AML-193 (cell line): Measurements from ENCODE around the gene LRRC37B.
A peak's percentile ranks its signal among the peaks of the same experiment; 100 is the strongest.
"Not testable (repeated sequence)": the region's sequence is repeated elsewhere in the genome, so short reads cannot be mapped to it uniquely, and the experiment has no call there.

Source experiments
- DNase-seq, 2 experiments: peaks; one replicate each; lab custom pipeline; 2025; lab: John Stamatoyannopoulos, UW

Gene LRRC37B

DNA sequence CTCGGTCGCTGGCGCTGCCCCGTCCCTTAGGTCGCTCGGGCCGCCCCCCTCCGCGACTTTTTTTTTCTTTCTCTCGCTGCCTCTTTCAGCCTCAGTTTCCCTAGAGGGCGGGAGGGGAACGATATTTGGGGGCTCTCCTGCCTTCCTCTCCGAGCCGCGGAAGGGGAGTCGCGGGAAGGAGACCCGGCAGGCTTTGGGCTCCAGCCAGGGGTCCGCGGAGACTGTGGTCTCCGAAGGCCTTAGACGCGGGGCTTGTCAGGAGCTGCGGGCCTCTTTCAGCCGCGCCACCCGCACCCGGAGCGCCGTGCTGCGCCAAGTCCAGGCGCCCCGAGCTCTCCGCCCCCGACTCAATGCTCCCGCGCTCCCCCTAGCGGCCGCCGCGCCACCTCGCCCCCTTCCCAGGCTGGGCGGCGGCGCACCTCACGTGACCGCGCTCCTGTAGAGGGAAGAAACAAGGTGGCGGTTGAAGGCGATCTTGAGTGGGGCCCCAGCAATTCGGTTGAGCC is at the start of gene LRRC37B:
TSS of gene LRRC37B (plus strand) at position 427 of the 506 bp plus-strand sequence. CDS start 14,010 bp downstream, outside the sequence.
- peak; percentile 41 to 47 for DNase-seq

GRCh38 chr17:31964131-31964530 is 43.1 kb upstream of the LRRC37B start:
- not testable (repeated sequence) for DNase-seq

GRCh38 chr17:31967648-31968047 is 39.5 kb upstream of the LRRC37B start:
- no peak for DNase-seq

DNA sequence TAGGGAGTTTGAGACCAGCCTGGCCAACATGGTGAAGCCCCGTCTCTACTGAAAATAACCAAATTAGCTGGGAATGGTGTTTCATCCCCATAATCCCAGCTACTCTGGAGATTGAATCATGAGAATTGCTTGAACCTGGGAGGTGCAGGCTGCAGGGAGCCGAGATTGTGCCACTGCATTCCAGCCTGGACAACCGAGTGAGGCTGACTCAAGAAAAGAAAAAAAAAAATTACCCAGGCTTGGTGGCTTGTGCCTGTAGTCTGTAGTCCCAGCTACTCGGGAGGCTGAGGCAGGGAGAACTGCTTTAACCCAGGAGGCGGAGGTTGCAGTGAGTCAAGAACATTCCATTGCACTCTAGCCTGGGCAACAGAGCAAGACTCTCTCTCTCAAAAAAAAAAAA is 36.8 kb upstream of the LRRC37B start:
- not testable (repeated sequence) for DNase-seq

DNA sequence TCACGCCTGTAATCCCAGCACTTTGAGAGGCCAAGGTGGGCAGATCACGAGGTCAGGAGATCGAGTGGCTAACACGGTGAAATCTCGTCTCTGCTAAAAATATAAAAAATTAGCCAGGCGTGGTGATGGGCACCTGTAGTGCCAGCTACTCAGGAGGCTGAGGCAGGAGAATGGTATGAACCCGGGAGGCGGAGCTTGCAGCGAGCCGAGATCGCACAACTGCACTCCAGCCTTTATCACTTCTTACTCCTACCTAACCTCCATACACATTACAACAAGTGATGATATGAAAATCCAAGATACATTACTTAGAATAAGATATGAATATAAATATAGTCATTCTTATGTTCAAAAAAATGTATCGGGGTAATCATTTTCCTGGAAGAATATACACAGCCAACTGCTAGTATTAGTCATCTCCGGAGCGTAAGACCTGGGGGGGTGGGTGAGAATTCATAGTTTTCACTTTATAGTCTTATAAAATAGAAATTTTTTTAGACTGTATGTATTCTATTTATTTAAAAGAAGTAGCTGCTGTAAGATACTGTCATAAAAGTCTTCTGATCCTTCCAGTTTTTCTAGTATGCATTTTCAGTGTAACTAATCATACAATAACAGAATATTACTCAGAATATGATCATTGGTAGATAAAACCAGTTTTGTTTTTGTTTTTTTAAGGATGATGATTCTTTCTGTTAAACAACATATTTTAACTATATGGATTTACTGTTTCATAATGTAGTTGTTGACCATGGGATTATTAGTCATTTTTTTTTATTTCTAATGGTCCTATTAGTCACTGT is 32.7 kb upstream of the LRRC37B start:
- DNase-seq, result not testable (repeated sequence)

- not testable (repeated sequence) for DNase-seq
Measured at GRCh38 chr17:31975391-31975790, 31.8 kb upstream of the LRRC37B start.

GRCh38 chr17:31991821-31992220 is 15.4 kb upstream of the LRRC37B start:
- not testable (repeated sequence) for DNase-seq

DNA sequence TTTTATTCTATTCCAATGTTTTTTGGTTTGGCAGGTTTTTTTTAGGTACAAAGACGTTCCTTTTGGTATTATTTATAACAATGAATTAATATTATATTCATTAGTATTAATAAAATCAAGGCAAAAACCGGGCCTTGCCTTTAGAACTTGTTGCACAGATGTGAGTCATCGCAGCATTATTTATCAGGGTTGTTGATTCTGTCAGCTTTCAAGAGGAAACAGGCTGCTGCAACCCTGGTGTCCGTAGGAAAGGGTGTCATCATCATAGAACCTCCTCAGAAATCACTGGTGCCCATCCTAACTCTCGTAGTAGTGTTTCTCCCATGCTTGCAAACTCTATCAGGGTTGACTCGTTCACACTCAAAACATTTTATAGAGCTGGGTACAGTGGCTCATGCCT is 10.2 kb upstream of the LRRC37B start:
- no peak for DNase-seq

GRCh38 chr17:32007463-32008298 is 498 bp downstream of the LRRC37B start:
- DNase-seq, result no peak

GRCh38 chr17:32009262-32009542 is 2.0 kb downstream of the LRRC37B start:
- DNase-seq, result no peak

- DNase-seq, result no peak
Measured at GRCh38 chr17:32010114-32010513, 2.9 kb downstream of the LRRC37B start.

DNA sequence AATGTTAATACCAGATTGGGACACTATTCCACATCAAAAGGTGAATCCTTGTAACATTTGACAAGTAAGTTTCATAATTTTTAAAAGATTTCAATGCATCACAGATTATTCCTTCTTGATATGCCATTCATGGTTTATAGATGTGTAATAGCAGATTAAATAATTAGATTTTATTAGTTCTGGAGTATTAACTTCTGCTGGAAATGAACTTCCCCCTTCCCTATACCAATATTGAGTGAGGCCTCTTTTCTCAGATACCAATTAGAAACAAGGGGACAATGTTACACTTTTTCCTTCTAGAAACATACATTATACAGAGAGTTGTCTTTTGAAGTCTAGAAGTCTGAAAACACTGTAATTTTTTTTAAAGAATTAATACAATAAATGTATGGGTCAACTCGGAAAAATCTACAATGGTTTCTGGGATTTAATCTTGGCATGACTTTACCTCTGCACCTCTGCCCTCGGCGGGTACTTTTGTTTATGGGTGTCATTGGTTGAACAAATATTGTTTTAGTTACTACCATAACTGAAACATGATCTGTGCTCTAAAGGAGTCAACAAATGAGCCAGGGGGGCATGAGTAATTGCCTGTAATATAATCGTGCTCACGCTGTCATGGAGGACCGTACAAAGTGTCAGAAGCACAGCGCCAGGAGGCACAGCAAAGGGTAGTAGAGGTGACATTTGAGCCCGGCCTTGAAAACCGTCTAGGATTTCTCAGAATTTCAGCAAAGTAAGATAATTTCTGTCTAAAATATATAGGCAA is 8.2 kb downstream of the LRRC37B start:
- no peak for DNase-seq

GRCh38 chr17:32016231-32016630 is 9.0 kb downstream of the LRRC37B start:
- DNase-seq, result no peak

DNA sequence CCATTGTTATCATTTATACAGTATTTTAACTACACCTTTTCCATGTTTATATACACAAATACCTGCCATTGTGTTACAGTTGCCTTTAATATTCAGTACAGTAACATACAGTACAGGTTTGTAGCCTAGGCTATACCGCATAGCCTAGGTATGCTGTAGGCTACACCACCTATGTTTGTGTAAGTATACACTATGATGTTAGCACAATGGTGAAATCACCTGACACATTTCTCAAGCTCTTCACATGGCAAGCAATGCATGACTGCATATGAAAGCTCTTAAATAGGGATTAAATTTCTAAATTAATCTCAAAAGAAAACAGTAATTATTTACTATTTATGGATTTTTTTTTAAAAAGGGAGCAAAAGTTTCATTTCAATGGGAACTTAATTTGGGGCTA is 12.0 kb downstream of the LRRC37B start:
- DNase-seq, result no peak

DNA sequence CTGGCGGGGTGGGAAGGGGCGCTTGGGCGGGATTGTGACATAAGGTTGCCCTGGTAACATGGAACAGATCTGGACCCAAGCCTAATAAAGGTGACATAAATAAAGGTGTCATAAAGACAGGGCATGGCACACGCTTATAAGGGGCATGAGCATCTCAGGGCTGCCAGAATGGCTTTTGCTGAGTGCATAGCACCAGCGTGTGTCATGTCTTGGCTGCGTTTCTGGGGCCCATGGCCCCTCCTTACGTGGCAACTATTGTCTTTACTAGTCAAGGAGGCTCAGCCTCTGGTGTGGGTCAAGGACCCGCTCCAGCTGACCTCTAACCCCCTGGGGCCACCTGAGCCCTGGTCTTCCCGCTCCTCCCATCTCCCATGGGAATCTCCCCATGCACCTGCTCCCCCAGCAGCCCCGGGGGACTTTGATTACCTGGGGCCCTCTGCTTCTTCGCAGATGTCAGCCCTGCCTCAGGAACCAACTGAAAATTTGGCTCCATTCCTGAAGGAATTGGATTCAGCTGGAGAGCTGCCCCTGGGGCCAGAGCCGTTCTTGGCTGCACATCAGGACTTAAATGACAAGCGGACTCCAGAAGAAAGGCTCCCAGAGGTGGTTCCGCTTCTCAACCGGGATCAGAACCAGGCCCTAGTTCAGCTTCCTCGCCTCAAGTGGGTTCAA is 13.9 kb downstream of the LRRC37B start:
- DNase-seq, result no peak

- no peak for DNase-seq
Measured at GRCh38 chr17:32021615-32021955, 14.4 kb downstream of the LRRC37B start.

DNA sequence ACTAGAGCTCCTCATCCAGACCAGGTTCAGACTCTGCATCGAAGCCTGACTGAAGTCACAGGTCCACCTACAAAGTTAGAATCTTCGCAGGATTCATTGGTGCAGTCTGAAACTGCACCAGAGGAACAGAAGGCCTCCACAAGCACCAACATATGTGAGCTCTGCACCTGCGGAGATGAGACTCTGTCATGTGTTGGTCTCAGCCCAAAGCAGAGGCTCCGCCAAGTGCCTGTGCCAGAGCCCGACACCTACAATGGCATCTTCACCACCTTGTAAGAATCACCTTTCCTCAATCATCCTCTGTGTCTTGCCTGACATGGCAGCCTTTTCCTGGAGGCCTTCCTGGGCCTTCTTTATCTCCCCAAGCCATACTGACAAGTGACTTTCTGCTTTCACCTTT is 15.4 kb downstream of the LRRC37B start:
- DNase-seq, result not testable (repeated sequence)

- DNase-seq, result not testable (repeated sequence)
Measured at GRCh38 chr17:32027271-32027670, 20.1 kb downstream of the LRRC37B start.

DNA sequence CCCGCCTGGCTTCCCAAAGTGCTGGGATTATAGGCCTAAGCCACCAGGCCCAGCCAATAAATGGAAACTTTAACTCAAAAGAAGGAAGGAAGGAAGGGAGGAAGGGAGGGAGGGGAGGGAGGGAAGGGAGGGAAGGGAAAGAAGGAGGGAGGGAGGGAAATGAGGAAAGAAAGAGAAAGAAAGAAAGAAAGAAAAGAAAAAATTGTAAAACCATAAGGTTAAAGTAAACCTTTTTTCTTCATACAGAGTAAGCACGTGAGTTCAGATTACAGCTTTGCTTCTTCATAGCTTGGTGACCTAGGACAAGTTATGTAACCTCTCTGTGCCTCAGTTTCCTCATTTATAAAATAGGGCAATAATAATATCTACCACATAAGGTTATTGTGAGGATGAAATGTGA is 26.0 kb downstream of the LRRC37B start:
- DNase-seq, result no peak

DNA sequence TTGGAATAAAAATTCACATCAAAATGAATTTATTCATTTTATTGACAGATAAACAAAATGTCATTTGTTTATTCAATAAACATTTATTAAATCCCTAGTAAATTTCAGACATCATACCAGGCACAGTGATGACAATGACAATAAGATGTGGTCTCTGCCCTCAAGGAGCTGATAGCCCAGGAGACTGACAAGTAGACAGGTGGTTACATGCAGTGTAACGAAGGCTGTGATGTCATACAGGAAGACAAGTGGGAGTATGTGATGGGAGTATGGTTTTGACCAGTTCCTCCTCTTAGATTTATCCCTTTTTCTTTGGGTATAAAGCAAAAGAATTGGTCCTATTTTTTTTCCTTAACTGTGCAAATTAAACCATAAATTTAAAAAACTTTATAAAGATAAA is 26.6 kb downstream of the LRRC37B start:
- not testable (repeated sequence) for DNase-seq

DNA sequence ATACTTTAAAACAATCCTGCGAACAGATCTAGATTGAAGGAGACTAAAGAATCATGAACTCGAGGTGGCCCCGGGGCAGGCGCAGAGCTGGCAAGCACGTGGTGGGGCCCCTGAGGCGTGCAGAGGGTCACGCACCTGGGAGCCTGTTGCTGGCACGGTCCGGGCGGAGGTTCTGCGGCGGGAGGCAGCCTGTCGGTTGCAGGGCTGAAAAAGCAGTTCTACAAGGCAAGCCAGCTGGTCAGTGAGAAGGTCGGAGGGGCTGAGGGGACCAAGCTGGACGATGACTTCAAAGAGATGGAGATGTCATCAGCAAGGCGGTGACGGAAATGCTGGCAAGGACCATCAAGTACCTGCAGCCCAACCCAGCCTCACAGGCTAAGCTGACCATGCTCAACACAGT is 33.1 kb downstream of the LRRC37B start:
- not testable (repeated sequence) for DNase-seq
